Muscle layer of colon (tissue), 2 donors: ENCODE data around the gene ITPKB.
A peak's percentile ranks its signal among the peaks of the same experiment; 100 is the strongest.
"Not testable (repeated sequence)": the region's sequence is repeated elsewhere in the genome, so short reads cannot be mapped to it uniquely, and the experiment has no call there.

Experiments
- H3K27ac ChIP-seq: one replicate; pipeline ENCODE4 v1.7.0; 2013; ENCODE audit warnings: low read depth, mild to moderate bottlenecking, low read length, moderate library complexity
- H3K27me3 ChIP-seq, 2 donors: one replicate each; pipeline ENCODE4 v1.7.0; 2013; ENCODE audit warnings: low read length in 2 of 2, mild to moderate bottlenecking in 2 of 2; ENCODE audit not compliant: insufficient read depth in 2 of 2, control insufficient read depth in 1 of 2
- H3K36me3 ChIP-seq: one replicate; pipeline ENCODE4 v1.7.0; 2013; ENCODE audit warnings: mild to moderate bottlenecking, low read length; ENCODE audit not compliant: insufficient read depth
- H3K4me1 ChIP-seq: one replicate; pipeline ENCODE4 v1.7.0; 2013; ENCODE audit warnings: mild to moderate bottlenecking, low read length; ENCODE audit not compliant: insufficient read depth
- H3K4me3 ChIP-seq, 2 donors: one replicate each; pipeline ENCODE4 v1.7.0; 2013; ENCODE audit warnings: low read length in 2 of 2, low read depth in 1 of 2, mild to moderate bottlenecking in 1 of 2, moderate library complexity in 1 of 2
- H3K9ac ChIP-seq: one replicate; pipeline ENCODE4 v1.7.0; 2013; ENCODE audit warnings: low read length
- H3K9me3 ChIP-seq: one replicate; pipeline ENCODE4 v1.7.0; 2013; ENCODE audit warnings: mild to moderate bottlenecking, low read length
- donor health status: abdominal sarcoma.
- donor health status: Adenocarcinoma of cecum.

The ITPKB gene

GRCh38 chr1:226605318-226605950, 133.6 kb downstream of the ITPKB start:
- H3K4me3 ChIP-seq = no peak overlapping the region
- no peaks in the 10 kb centered on the region for H3K27me3 ChIP-seq
- no peak overlapping the region for H3K9ac ChIP-seq
- no peaks in the 10 kb centered on the region for H3K36me3 ChIP-seq
- peak overlapping the region; percentile 51 for H3K27ac ChIP-seq
- no peaks in the 10 kb centered on the region for H3K9me3 ChIP-seq
- peaks cover 38% of the 10 kb centered on the region for H3K4me1 ChIP-seq

- Histone ChIP-seq H3K36me3 (no peaks in the 10 kb centered on the region), H3K9ac (no peak overlapping the region), H3K27me3 (no peaks in the 10 kb centered on the region), H3K4me1 (peaks cover 38% of the 10 kb centered on the region), H3K9me3 (no peaks in the 10 kb centered on the region), H3K27ac (peak overlapping the region; percentile 51), H3K4me3 (no peak overlapping the region)
Measured at GRCh38 chr1:226604560-226605317, 134.3 kb downstream of the ITPKB start.

GRCh38 chr1:226603858-226604559, 135.1 kb downstream of the ITPKB start:
- peaks cover 38% of the 10 kb centered on the region for H3K4me1 ChIP-seq
- H3K4me3 ChIP-seq = no peak overlapping the region
- no peaks in the 10 kb centered on the region for H3K36me3 ChIP-seq
- H3K9ac ChIP-seq = no peak overlapping the region
- H3K9me3 ChIP-seq = no peaks in the 10 kb centered on the region
- peak overlapping the region; percentile 16 for H3K27ac ChIP-seq
- no peaks in the 10 kb centered on the region for H3K27me3 ChIP-seq

GRCh38 chr1:226603022-226603857, 135.8 kb downstream of the ITPKB start:
- Histone ChIP-seq H3K27ac (peak overlapping the region; percentile 0), H3K36me3 (no peaks in the 10 kb centered on the region), H3K27me3 (no peaks in the 10 kb centered on the region), H3K9me3 (no peaks in the 10 kb centered on the region), H3K9ac (no peak overlapping the region), H3K4me1 (peaks cover 38% of the 10 kb centered on the region), H3K4me3 (no peak overlapping the region)

GRCh38 chr1:226602186-226603021, 136.7 kb downstream of the ITPKB start:
- Histone ChIP-seq H3K36me3 (peaks cover 3% of the 10 kb centered on the region), H3K4me1 (peaks cover 38% of the 10 kb centered on the region), H3K27ac (peak overlapping the region; percentile 26), H3K27me3 (no peaks in the 10 kb centered on the region), H3K9me3 (no peaks in the 10 kb centered on the region), H3K9ac (no peak overlapping the region), H3K4me3 (no peak overlapping the region)

- Histone ChIP-seq H3K36me3 (peaks cover 4% of the 10 kb centered on the region), H3K27me3 (no peaks in the 10 kb centered on the region), H3K9me3 (no peaks in the 10 kb centered on the region), H3K4me1 (peaks cover 33% of the 10 kb centered on the region), H3K27ac (no peak overlapping the region), H3K9ac (no peak overlapping the region), H3K4me3 (no peak overlapping the region)
Measured at GRCh38 chr1:226601456-226601855, 137.6 kb downstream of the ITPKB start.

GRCh38 chr1:226600254-226600653, 138.8 kb downstream of the ITPKB start:
- no peaks in the 10 kb centered on the region for H3K9me3 ChIP-seq
- peaks cover 29% of the 10 kb centered on the region for H3K4me1 ChIP-seq
- no peak overlapping the region for H3K27ac ChIP-seq
- H3K27me3 ChIP-seq = no peaks in the 10 kb centered on the region
- no peak overlapping the region for H3K9ac ChIP-seq
- peaks cover 4% of the 10 kb centered on the region for H3K36me3 ChIP-seq
- no peak overlapping the region for H3K4me3 ChIP-seq

GRCh38 chr1:226599636-226600238, 139.3 kb downstream of the ITPKB start:
- Histone ChIP-seq H3K27me3 (no peaks in the 10 kb centered on the region), H3K27ac (no peak overlapping the region), H3K36me3 (peaks cover 4% of the 10 kb centered on the region), H3K9me3 (no peaks in the 10 kb centered on the region), H3K9ac (no peak overlapping the region), H3K4me1 (peaks cover 25% of the 10 kb centered on the region), H3K4me3 (no peak overlapping the region)

GRCh38 chr1:226598955-226599354, 140.1 kb downstream of the ITPKB start:
- H3K9ac ChIP-seq, H3K36me3 ChIP-seq, H3K4me3 ChIP-seq, H3K27me3 ChIP-seq, H3K9me3 ChIP-seq, H3K27ac ChIP-seq: not testable (repeated sequence)
- H3K4me1 ChIP-seq = peaks cover 18% of the 10 kb centered on the region

- H3K36me3 ChIP-seq = peaks cover 4% of the 10 kb centered on the region
- H3K9ac ChIP-seq = no peak overlapping the region
- H3K9me3 ChIP-seq = no peaks in the 10 kb centered on the region
- peaks cover 13% of the 10 kb centered on the region for H3K4me1 ChIP-seq
- no peaks in the 10 kb centered on the region for H3K27me3 ChIP-seq
- no peak overlapping the region for H3K27ac ChIP-seq
- H3K4me3 ChIP-seq = no peak overlapping the region
Measured at GRCh38 chr1:226598455-226598849, 140.6 kb downstream of the ITPKB start.
